ENCODE results near the gene HTN3.

The HTN3 gene

DNA sequence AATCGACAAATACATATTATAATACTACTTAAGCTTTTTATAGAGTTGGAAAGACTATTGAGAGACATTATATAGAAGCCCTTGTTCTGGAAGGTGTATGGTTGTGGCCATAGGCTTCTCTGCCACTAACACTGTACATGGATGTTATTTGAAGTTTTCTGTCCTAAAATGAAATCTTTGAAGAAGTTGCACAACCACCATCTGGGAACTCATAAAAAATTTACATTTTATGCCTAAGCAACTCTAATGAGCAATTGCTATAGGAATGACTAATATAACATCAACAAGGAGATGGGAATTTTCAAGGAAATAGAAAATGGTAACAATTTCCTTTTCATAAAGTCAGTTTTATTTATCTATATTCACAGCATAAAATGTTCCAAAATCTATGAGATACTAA lies 29.4 kb downstream of the HTN3 start:
- H3K4me3 ChIP-seq (ENCODE audit: low read depth, low read length): no peak overlapping the region
- no peak for DNase-seq (ENCODE audit: low read depth)
- TF ChIP-seq, protein P1, sequence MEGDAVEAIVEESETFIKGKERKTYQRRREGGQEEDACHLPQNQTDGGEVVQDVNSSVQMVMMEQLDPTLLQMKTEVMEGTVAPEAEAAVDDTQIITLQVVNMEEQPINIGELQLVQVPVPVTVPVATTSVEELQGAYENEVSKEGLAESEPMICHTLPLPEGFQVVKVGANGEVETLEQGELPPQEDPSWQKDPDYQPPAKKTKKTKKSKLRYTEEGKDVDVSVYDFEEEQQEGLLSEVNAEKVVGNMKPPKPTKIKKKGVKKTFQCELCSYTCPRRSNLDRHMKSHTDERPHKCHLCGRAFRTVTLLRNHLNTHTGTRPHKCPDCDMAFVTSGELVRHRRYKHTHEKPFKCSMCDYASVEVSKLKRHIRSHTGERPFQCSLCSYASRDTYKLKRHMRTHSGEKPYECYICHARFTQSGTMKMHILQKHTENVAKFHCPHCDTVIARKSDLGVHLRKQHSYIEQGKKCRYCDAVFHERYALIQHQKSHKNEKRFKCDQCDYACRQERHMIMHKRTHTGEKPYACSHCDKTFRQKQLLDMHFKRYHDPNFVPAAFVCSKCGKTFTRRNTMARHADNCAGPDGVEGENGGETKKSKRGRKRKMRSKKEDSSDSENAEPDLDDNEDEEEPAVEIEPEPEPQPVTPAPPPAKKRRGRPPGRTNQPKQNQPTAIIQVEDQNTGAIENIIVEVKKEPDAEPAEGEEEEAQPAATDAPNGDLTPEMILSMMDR (IDR thresholded peaks at IDR 0.05; ENCODE audit: low read depth, low read length, missing control alignments): no peak

DNA sequence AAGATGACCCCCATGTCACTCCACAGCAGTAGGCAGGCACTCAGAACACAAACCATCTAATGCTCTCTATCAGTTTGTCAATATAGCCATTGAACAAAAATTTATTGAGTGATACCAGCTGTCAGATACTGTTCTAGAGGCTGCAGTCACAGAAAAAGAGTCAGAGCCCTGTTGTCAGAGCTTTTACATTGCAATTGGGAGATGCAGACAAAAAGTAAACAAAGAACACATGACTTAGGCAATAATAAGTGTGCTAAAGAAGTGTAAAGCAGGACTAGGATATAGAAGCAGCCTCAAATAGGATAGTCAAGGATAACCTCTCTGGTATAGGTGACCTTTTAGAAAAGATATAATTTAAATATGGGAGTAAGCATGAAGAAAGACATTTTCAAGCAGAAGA lies 30.9 kb downstream of the HTN3 start:
- DNase-seq (ENCODE audit: low read depth): no peak
- no peak overlapping the region for H3K4me3 ChIP-seq (ENCODE audit: low read depth, low read length)
- TF ChIP-seq, protein P1 (IDR thresholded peaks at IDR 0.05; ENCODE audit: low read depth, low read length, missing control alignments): no peak

DNA sequence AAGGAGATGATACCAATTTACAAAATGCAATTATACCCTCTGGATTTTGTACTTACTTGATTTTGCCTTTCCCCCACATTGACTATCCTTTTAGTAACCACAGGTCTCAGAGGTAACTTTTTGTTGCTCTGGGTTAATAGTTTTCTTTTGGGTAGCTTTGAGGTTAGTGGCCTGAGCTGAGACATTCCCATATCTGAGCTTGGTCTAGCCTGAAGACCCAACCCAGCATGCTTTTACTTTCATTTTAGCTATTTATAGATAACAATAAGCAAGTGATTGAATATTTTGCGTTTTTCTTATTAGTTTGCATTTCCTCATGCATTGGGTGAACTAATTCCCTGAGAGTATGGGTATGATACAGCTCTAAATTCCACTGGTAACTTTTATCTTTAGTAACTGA lies 33.7 kb downstream of the HTN3 start:
- H3K4me3 ChIP-seq (ENCODE audit: low read depth, low read length): no peak overlapping the region
- DNase-seq (ENCODE audit: low read depth): no peak
- TF ChIP-seq, protein P1 (IDR thresholded peaks at IDR 0.05; ENCODE audit: low read depth, low read length, missing control alignments): no peak

DNA sequence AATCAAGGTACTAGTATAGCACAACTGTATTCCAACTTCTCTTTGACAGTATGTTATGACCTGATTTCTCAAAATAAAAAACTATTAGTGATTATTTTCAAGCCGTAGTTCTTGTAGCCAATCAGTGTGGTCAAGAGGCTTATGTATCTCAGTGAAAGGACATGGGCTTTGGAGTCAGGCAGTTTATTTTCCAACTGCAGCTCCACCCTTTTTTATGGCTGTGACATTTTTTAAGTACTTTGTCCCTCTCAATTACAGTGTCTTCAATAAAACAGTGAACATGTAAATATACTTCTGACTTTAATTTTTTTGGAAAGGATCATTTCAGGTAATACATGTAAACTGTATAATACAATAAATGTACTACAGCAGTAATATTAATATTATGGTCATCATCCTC lies 51.9 kb downstream of the HTN3 start:
- TF ChIP-seq, protein P1 (IDR thresholded peaks at IDR 0.05; ENCODE audit: low read depth, low read length, missing control alignments): no peak
- H3K4me3 ChIP-seq (ENCODE audit: low read depth, low read length): no peak overlapping the region
- no peak for DNase-seq (ENCODE audit: low read depth)
